ENCODE data around the gene KNL1.
"Not testable (repeated sequence)": the region's sequence is repeated elsewhere in the genome, so short reads cannot be mapped to it uniquely, and the experiment has no call there.

KNL1 gene

DNA sequence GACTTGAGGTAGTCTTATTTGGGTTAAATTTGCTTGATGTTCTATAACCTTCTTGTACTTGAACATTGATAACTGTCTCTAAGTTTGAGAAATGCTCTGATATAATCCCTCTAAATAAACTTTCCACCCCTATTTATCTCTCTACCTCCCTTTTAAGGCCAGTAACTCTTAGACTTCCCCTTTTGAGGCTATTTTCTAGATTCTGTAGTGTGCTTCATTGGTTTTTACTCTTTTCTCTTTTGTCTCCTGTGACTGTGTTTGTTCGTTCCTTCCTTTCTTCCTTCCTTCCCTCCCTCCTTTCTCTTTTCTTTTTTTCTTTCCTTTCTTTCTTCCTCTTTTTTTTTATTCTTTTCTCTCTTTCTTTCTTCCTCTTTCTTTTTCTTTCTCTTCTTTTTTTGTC is 86.9 kb downstream of the KNL1 start:
- not testable (repeated sequence) for DNase-seq

DNA sequence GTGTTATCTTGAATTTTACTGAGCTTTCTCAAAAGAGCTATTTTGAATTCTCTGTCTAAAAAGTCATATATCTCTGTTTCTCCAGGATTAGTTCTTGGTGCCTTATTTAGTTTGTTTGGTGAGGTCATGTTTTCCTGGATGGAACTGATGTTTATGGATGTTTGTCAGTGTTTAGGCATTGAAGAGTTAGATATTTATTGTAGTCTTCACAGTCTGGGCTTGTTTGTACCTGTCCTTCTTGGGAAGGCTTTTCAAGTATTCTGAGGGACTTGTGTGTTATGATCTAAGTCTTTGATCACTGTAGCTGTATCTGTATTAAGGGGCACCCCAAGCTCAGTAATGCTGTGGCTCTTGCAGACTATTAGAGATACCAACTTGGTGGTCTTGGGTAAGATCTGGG is 90.3 kb downstream of the KNL1 start:
- DNase-seq: no peak

DNA sequence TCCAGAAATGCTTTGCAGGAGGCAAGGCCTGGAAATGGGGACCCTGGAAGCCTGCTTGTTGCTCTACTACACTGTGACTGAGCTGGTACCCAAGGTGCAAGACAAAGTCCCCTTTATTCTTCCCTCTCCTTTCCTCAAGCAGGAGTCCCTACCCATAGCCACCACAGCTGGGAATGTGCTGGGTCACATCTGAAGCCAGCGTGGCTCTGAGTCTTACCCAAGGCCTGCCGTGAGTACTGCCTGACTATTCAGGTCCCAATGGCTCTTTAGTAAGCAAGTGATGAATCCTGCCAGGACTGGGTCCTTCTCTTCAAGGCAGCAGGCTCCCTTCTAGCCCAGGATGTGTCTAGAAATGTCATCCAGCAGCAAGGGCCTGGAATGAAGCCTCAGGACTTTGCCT is 91.3 kb downstream of the KNL1 start:
- no peak for DNase-seq

- no peak for DNase-seq
Measured at GRCh38 chr15:40688932-40689799, 95.1 kb downstream of the KNL1 start.

- no peak for DNase-seq
Measured at GRCh38 chr15:40691737-40692136, 97.7 kb downstream of the KNL1 start.

GRCh38 chr15:40693904-40694687 is 100.0 kb downstream of the KNL1 start:
- DNase-seq: peak in 1 of 2 experiments; percentile 24

DNA sequence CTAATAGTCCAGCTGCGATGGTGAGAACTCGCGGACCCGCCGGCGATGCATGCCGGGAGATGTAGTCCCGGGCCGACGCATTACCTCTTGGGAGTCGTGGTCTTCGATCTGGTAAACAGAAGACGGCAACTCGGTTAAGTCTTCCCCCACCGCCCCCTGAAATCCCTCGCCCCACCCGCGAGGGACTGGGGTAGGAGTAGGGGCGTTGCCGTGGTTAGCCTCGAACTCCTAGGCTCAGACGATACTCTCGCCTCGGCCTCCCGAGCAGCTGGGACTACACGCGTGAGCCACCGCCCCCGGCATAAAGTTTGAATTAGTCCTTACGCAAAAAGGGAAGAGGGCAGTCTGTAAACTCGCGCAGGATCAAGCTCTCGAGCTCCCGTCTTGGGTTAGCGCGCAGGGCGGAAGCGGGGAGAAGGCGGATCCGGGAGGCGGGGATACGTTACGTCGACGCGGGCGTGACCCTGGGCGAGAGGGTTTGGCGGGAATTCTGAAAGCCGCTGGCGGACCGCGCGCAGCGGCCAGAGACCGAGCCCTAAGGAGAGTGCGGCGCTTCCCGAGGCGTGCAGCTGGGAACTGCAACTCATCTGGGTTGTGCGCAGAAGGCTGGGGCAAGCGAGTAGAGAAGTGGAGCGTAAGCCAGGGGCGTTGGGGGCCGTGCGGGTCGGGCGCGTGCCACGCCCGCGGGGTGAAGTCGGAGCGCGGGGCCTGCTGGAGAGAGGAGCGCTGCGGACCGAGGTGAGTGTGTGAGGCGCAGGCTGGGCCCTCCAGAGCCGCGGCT is 100.8 kb downstream of the KNL1 start, which contains the start of gene RAD51:
Gene RAD51 (plus strand): TSS at position 487 of the 781 bp plus-strand sequence. CDS start 3,585 bp downstream, outside the sequence.
- peak; percentile 96 to 97 for DNase-seq

DNA sequence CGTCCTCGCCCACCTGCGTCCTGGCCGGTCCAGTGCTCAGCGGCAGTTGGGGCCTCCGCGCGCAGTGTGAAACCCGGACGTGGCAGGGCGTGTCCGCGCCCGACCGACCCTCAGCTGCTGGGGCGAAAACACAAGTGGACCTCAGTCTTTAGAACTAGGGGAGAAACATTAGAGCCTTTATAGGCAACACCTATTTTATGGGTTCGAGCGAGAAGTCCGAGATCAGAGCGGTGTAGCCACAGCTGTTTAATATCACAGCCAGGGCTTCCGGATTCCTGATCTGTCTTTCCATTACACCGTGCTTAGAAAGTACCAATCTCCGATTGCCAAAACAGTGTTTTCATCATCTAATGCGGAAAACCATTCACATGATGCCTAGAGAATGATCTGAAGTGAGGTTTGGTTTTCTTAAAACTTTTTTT is 101.4 kb downstream of the KNL1 start:
- DNase-seq: no peak

GRCh38 chr15:40696228-40696627 is 102.2 kb downstream of the KNL1 start:
- no peak for DNase-seq

DNA sequence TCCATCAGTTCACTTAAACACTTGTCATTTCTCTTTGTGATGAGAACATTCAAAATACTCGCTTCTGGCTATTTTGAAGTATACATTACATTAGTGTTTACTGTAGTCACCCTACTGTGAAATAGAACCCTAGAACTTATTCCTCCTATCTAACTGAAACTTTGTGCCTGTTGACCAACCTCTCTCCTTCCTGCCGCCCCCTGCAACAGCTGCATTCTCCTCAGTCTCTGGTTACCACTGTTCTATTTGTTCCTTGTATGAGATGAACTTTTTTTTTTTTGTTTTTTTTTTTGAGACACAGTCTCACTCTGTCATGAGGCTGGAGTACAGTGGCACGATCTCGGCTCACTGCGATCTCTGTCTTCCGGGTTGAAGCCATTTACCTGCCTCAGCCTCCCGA is 103.9 kb downstream of the KNL1 start:
- no peak for DNase-seq

DNA sequence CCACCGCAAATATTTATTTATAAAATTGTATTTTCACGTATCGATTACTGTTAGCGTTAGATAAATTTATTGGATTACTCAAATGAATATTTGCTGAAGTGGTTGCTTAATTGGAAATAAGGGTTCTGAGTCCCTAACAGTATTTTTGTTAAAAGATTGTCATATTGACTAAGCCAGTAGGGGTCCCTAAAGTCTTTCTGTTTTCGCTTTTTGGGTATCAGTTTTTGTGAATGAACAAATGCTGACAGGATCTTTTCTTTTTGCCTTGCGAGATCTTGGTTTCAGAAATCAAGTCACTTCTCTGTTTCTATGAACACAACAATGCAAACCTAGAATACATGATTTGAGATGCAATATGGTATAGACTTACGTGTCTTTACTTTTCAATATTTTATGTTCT is 108.0 kb downstream of the KNL1 start:
- DNase-seq: no peak

DNA sequence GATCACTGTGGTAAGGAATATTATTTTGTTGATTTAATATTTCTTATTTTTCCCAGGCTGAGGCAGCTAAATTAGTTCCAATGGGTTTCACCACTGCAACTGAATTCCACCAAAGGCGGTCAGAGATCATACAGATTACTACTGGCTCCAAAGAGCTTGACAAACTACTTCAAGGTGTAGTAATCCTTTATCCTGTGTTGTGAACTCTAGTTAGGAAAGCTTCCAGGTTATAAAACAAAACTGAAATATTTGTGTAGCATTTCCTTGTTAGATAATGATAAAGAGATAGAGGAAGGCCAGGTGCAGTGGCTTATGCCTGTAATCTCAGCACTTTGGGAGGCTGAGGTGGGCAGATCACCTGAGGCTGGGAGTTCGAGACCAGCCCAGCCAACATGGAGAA is 112.1 kb downstream of the KNL1 start:
- no peak for DNase-seq

Data from activated T-cell treated with anti-CD3 and anti-CD28 coated beads, Interleukin-2, amount 50 U/mL, for 48 hours (primary cell).